Esophagus mucosa (tissue), 1 donor: ENCODE measurements around the gene KCNN1. TPM values are rescaled to one million over a fixed set of nuclear protein-coding genes. Genes with fewer than 3 reads are reported as not detected.
"Not testable (repeated sequence)": the region's sequence is repeated elsewhere in the genome, so short reads cannot be mapped to it uniquely, and the experiment has no call there.

Experiments used
- ATAC-seq: fragments of 200-7000 bp; cut with Tn5 transposase; one replicate; pipeline ENCODE4 v1.9.1; 2020
- total RNA-seq: library from RNA; stranded (reverse); gene quantifications from one replicate; pipeline ENCODE4 v1.2.4, GENCODE V29; 2023
- donor health status: DM: yes; HTN: yes; CAD: no.

The KCNN1 gene
- total RNA-seq = not detected

GRCh38 chr19:17966550-17967256, at the start of gene KCNN1:
Gene KCNN1, plus strand, starts transcription at chr19:17967107. Its CDS starts 6,782 bp downstream, at chr19:17973889.
- no peak for ATAC-seq

- not testable (repeated sequence) for ATAC-seq
These were observed 48.8 kb upstream of the KCNN1 start for GRCh38 chr19:17918151-17918550.

GRCh38 chr19:17919122-17919521, 47.8 kb upstream of the KCNN1 start:
- not testable (repeated sequence) for ATAC-seq

GRCh38 chr19:17920527-17920926, 46.4 kb upstream of the KCNN1 start:
- ATAC-seq = no peak

- ATAC-seq = no peak
These were observed 44.8 kb upstream of the KCNN1 start for GRCh38 chr19:17922138-17922537.

- no peak for ATAC-seq
These were observed 40.9 kb upstream of the KCNN1 start for GRCh38 chr19:17926044-17926443.

- no peak for ATAC-seq
These were observed 37.9 kb upstream of the KCNN1 start for GRCh38 chr19:17929056-17929455.

GRCh38 chr19:17931532-17932191, 35.2 kb upstream of the KCNN1 start:
- no peak for ATAC-seq

- peak; percentile 93 for ATAC-seq
These were observed 34.2 kb upstream of the KCNN1 start, which contains the start of gene CCDC124 for GRCh38 chr19:17932485-17933338. Gene CCDC124, plus strand, starts transcription at chr19:17933015. Its CDS starts 3,406 bp downstream, at chr19:17936421.

- peak; percentile 70 for ATAC-seq
These were observed 33.3 kb upstream of the KCNN1 start for GRCh38 chr19:17933414-17934129.

GRCh38 chr19:17936379-17936778, 30.5 kb upstream of the KCNN1 start:
- ATAC-seq = no peak

GRCh38 chr19:17937371-17937900, 29.5 kb upstream of the KCNN1 start:
- no peak for ATAC-seq

- peak; percentile 84 for ATAC-seq
These were observed 28.6 kb upstream of the KCNN1 start for GRCh38 chr19:17938092-17938845.

- no peak for ATAC-seq
These were observed 24.7 kb upstream of the KCNN1 start for GRCh38 chr19:17942181-17942580.

- ATAC-seq = no peak
These were observed 24.2 kb upstream of the KCNN1 start for GRCh38 chr19:17942582-17943273.

- no peak for ATAC-seq
These were observed 23.4 kb upstream of the KCNN1 start for GRCh38 chr19:17943274-17944221.

- peak; percentile 76 for ATAC-seq
These were observed 22.6 kb upstream of the KCNN1 start for GRCh38 chr19:17944301-17944700.

- peak; percentile 17 for ATAC-seq
These were observed 19.7 kb upstream of the KCNN1 start for GRCh38 chr19:17946965-17947784.
